ENCODE results near the gene ADCY10.
"Not testable (repeated sequence)": the region's sequence is repeated elsewhere in the genome, so short reads cannot be mapped to it uniquely, and the experiment has no call there.

ADCY10 gene

GRCh38 chr1:167929725-167930124, 15.8 kb upstream of the ADCY10 start:
- TF ChIP-seq CTCF (IDR thresholded peaks at IDR 0.05; ENCODE audit: low read depth, low read length, missing control alignments), result no peak
- Histone ChIP-seq H3K27ac (no peak overlapping the region), H3K4me3 (ENCODE audit: low read depth, low read length) (no peak overlapping the region), H3K36me3 (replicated peaks) (no peaks in the 10 kb centered on the region), H3K27me3 (replicated peaks) (no peaks in the 10 kb centered on the region)
- in situ Hi-C loops (cut with HindIII; ENCODE audit: low pct_ligation_motif_present, low sequenced_read_pairs), result no loop called here
- no peak for DNase-seq

- in situ Hi-C loops (cut with HindIII; ENCODE audit: low pct_ligation_motif_present, low sequenced_read_pairs); H3K4me3 ChIP-seq (ENCODE audit: low read depth, low read length); H3K27ac ChIP-seq; H3K27me3 ChIP-seq (replicated peaks); DNase-seq; H3K36me3 ChIP-seq (replicated peaks): not testable (repeated sequence)
Observed at GRCh38 chr1:167928919-167929318, 15.0 kb upstream of the ADCY10 start.

- TF ChIP-seq CTCF (IDR thresholded peaks at IDR 0.05; ENCODE audit: low read depth, low read length, missing control alignments), result no peak
- Histone ChIP-seq H3K27ac (no peak overlapping the region), H3K36me3 (replicated peaks) (no peaks in the 10 kb centered on the region)
Observed at GRCh38 chr1:167928457-167928852, 14.5 kb upstream of the ADCY10 start.

GRCh38 chr1:167927046-167927754, 13.3 kb upstream of the ADCY10 start:
- no peak for TF ChIP-seq CTCF (IDR thresholded peaks at IDR 0.05; ENCODE audit: low read depth, low read length, missing control alignments)
- H3K27me3 ChIP-seq (replicated peaks), result no peaks in the 10 kb centered on the region
- H3K36me3 ChIP-seq (replicated peaks), result no peaks in the 10 kb centered on the region
- H3K27ac ChIP-seq, result no peak overlapping the region
- no peak for DNase-seq
- in situ Hi-C loops (cut with HindIII; ENCODE audit: low pct_ligation_motif_present, low sequenced_read_pairs), result no loop called here
- no peak overlapping the region for H3K4me3 ChIP-seq (ENCODE audit: low read depth, low read length)

More at GRCh38 chr1:167928457-167928852, 14.5 kb upstream of the ADCY10 start:
- in situ Hi-C loops (cut with HindIII; ENCODE audit: low pct_ligation_motif_present, low sequenced_read_pairs), result no loop called here
- DNase-seq, result no peak
- Histone ChIP-seq H3K4me3 (ENCODE audit: low read depth, low read length) (no peak overlapping the region), H3K27me3 (replicated peaks) (no peaks in the 10 kb centered on the region)

GRCh38 chr1:167926486-167926997, 12.6 kb upstream of the ADCY10 start:
- TF ChIP-seq CTCF (IDR thresholded peaks at IDR 0.05; ENCODE audit: low read depth, low read length, missing control alignments), result no peak
- Histone ChIP-seq H3K36me3 (replicated peaks) (no peaks in the 10 kb centered on the region), H3K27ac (no peak overlapping the region), H3K27me3 (replicated peaks) (no peaks in the 10 kb centered on the region), H3K4me3 (ENCODE audit: low read depth, low read length) (no peak overlapping the region)
- DNase-seq, result no peak
- in situ Hi-C loops (cut with HindIII; ENCODE audit: low pct_ligation_motif_present, low sequenced_read_pairs), result no loop called here

- in situ Hi-C loops (cut with HindIII; ENCODE audit: low pct_ligation_motif_present, low sequenced_read_pairs), result no loop called here
- H3K36me3 ChIP-seq (replicated peaks), result no peaks in the 10 kb centered on the region
- H3K27ac ChIP-seq, result no peak overlapping the region
- no peaks in the 10 kb centered on the region for H3K27me3 ChIP-seq (replicated peaks)
- DNase-seq, result no peak
- TF ChIP-seq CTCF (IDR thresholded peaks at IDR 0.05; ENCODE audit: low read depth, low read length, missing control alignments), result no peak
- no peak overlapping the region for H3K4me3 ChIP-seq (ENCODE audit: low read depth, low read length)
Observed at GRCh38 chr1:167924543-167925231, 10.8 kb upstream of the ADCY10 start.

Data from brain microvascular endothelial cell (primary cell).